CD4-positive, alpha-beta T cell (primary cell): Measurements from ENCODE around the gene TBX1. TPM values are rescaled to one million over a fixed set of nuclear protein-coding genes. Genes with fewer than 3 reads are reported as not detected.

Source experiments
- ATAC-seq: fragments of 200-7000 bp; cut with Tn5 transposase; one replicate; pipeline ENCODE4 v1.10.0; 2022; ENCODE audit warnings: mild to moderate bottlenecking; ENCODE audit not compliant: poor library complexity
- CTCF ChIA-PET: fragments of 350-600 bp; sonication (Branson Sonifier 250); formaldehyde crosslinking; loops from one replicate; lab custom pipeline; 2021; ENCODE audit warnings: antibody characterized with exemption, inconsistent platforms; lab: Charles Lee
- POLR2A ChIA-PET: fragments of 350-600 bp; sonication (Branson Sonifier 250); formaldehyde crosslinking; loops from one replicate; lab custom pipeline; 2021; ENCODE audit warnings: antibody characterized with exemption, inconsistent platforms; lab: Charles Lee
- DNase-seq, 14 experiments: peaks; one replicate each; pipeline ENCODE4 v3.0.0-alpha.2; 2013 to 2020; ENCODE audit warnings: mixed read lengths in 2 of 14
- H3K27ac ChIP-seq, 2 donors: one replicate each; pipeline versions ENCODE4 v1.5.1 to v1.7.0; 2013; ENCODE audit warnings: low read length in 2 of 2, low read depth in 1 of 2, mild to moderate bottlenecking in 1 of 2
- H3K27me3 ChIP-seq, 2 experiments: 1 replicate in 1 of 2; 2 replicates in 1 of 2; pipeline versions ENCODE4 v1.6.1 to v1.7.0; 2013; ENCODE audit warnings: low read length in 2 of 2, control low read depth in 1 of 2, mild to moderate bottlenecking in 1 of 2, moderate library complexity in 1 of 2; ENCODE audit not compliant: insufficient read depth in 2 of 2, control insufficient read depth in 1 of 2
- H3K36me3 ChIP-seq: one replicate; pipeline ENCODE4 v1.6.1; 2013; ENCODE audit warnings: low read length, control low read depth; ENCODE audit not compliant: insufficient read depth
- H3K4me1 ChIP-seq: one replicate; pipeline ENCODE4 v1.6.1; 2013; ENCODE audit warnings: low read length, control low read depth; ENCODE audit not compliant: insufficient read depth
- H3K4me3 ChIP-seq: one replicate; pipeline ENCODE4 v1.5.1; 2013; ENCODE audit warnings: mild to moderate bottlenecking, low read length, moderate library complexity
- H3K9me3 ChIP-seq, 2 experiments: 1 replicate in 1 of 2; 2 replicates in 1 of 2; pipeline versions ENCODE4 v1.6.1 to v1.7.0; 2013; ENCODE audit warnings: low read length in 2 of 2, mild to moderate bottlenecking in 2 of 2, control low read depth in 1 of 2, moderate library complexity in 1 of 2; ENCODE audit not compliant: control insufficient read depth in 1 of 2, insufficient read depth in 1 of 2
- H3K27ac Mint-ChIP-seq: one replicate; pipeline ENCODE4 v1.8.0; 2020; ENCODE audit warnings: mixed read lengths
- H3K27me3 Mint-ChIP-seq: one replicate; pipeline ENCODE4 v1.8.0; 2021; ENCODE audit warnings: mixed read lengths
- H3K36me3 Mint-ChIP-seq: one replicate; pipeline ENCODE4 v1.8.0; 2021; ENCODE audit warnings: low read depth, mixed read lengths
- H3K4me1 Mint-ChIP-seq: one replicate; pipeline ENCODE4 v1.8.0; 2021; ENCODE audit warnings: low read depth, mixed read lengths
- H3K4me3 Mint-ChIP-seq: one replicate; pipeline ENCODE4 v1.8.0; 2020; ENCODE audit warnings: mild to moderate bottlenecking, mixed read lengths
- H3K9me3 Mint-ChIP-seq: one replicate; pipeline ENCODE4 v1.8.0; 2020; ENCODE audit warnings: mixed read lengths
- CTCF ChIP-seq: fragments of 200-600 bp; IDR thresholded peaks from one replicate; pipeline ENCODE4 v1.8.0; 2022; ENCODE audit warnings: antibody characterized with exemption, mild to moderate bottlenecking
- intact Hi-C, 2 experiments: fragments of 100-400 bp; cut with DNase I in 1 of 2; cut with micrococcal nuclease in 1 of 2; formaldehyde crosslinking; loops; one replicate each; pipeline versions ENCODE4 v1.15.1 to v1.9.0; 2023 to 2025; cut with DNase I, micrococcal nuclease
- total RNA-seq, 174 experiments: library from RNA in 2 of 174; stranded (reverse) in 2 of 174; gene quantifications; one replicate each; pipeline ENCODE4 v1.2.3 and lab custom pipeline; 2021 to 2026

TBX1 gene
- total RNA-seq, 2 experiments from 2014 or later: not detected

GRCh38 chr22:19737846-19738663 lies 22.5 kb upstream of the TBX1 start:
- Histone ChIP-seq H3K4me1 (no peaks in the 10 kb centered on the region), H3K27me3 (no peaks in the 10 kb centered on the region), H3K27ac (no peak overlapping the region), H3K9me3 (no peaks in the 10 kb centered on the region), H3K36me3 (no peaks in the 10 kb centered on the region), H3K4me3 (no peak overlapping the region)
- no peaks in the 10 kb centered on the region for H3K36me3 Mint-ChIP-seq
- no peak overlapping the region for H3K4me3 Mint-ChIP-seq
- H3K27me3 Mint-ChIP-seq: no peaks in the 10 kb centered on the region
- DNase-seq (no peak), ATAC-seq (no peak)
- no peak overlapping the region for H3K27ac Mint-ChIP-seq
- no peaks in the 10 kb centered on the region for H3K4me1 Mint-ChIP-seq
- no peak for TF ChIP-seq CTCF
- ChIA-PET POLR2A (no interaction called here), CTCF (no interaction called here)
- intact Hi-C loops: no loop called here
- no peaks in the 10 kb centered on the region for H3K9me3 Mint-ChIP-seq

DNA sequence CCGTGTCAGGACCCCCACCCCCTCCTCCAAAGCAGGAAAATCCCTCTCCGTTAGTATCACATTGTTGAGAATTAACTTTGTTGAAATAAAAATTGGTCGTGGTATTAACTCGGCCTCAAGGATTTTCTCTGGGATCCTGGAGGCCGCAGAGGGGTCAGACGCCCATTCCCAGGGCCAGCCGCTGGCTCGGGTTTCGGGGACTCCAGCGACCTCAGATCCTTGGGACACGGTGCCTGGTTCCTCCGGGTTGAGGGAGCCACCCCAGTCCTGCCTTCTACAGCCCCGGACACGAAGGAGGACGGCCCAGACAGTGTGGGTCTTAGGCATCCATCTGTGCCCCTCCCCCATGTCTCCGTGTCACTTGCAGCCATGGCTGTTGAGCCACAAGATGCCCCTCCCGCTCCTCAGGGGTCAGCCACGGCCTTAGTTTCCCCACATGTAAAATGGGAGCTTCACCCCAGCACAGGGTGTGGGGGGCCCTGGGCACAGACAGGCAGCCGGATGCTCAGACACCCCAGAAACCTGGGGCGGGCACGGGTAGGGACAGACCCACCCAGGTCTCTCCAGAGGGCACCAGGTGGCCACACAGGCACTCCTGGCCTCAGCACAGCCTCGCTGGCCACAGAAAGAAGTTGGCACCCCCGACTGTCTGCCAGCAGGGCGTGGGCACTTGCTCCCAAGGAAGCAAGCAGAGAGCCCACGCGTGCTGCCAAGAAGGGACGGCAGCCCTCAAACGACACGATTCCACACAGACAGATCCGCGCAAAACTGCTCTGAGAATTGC lies 21.7 kb upstream of the TBX1 start:
- Mint-ChIP-seq H3K4me1 (no peaks in the 10 kb centered on the region), H3K9me3 (no peaks in the 10 kb centered on the region), H3K27ac (no peak overlapping the region), H3K36me3 (no peaks in the 10 kb centered on the region), H3K4me3 (no peak overlapping the region), H3K27me3 (no peaks in the 10 kb centered on the region)
- Histone ChIP-seq H3K4me3 (no peak overlapping the region), H3K4me1 (no peaks in the 10 kb centered on the region), H3K27me3 (no peaks in the 10 kb centered on the region), H3K9me3 (no peaks in the 10 kb centered on the region), H3K36me3 (no peaks in the 10 kb centered on the region), H3K27ac (no peak overlapping the region)
- TF ChIP-seq CTCF: no peak
- no peak for DNase-seq
- no peak for ATAC-seq
- intact Hi-C loops: no loop called here
- ChIA-PET POLR2A (no interaction called here), CTCF (no interaction called here)

DNA sequence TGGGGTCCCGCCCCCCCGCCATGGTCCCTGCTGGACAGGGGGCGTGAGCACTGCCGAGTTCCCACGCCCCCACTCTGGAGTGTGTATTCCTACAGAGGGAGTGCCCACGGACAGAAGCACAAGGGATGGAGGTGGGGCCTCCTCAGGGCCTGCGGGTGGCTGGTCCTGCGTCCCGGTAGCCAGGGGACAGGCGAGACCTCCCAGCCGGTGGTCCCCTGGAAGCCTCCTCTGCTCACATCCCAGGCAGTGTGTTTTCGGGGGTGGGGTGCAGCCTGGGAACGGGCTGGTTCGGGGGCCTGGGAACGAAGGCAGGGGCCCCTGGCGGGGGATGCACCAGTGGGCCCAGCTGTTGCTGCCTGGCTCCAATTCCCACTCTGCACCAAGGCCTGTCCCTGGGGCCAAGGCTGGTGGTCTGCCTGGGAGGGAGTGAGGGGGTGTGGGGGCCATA lies 21.1 kb upstream of the TBX1 start:
- Mint-ChIP-seq H3K27me3 (no peaks in the 10 kb centered on the region), H3K4me3 (no peak overlapping the region), H3K27ac (no peak overlapping the region), H3K9me3 (no peaks in the 10 kb centered on the region), H3K4me1 (no peaks in the 10 kb centered on the region), H3K36me3 (no peaks in the 10 kb centered on the region)
- ATAC-seq (no peak), DNase-seq (no peak)
- Histone ChIP-seq H3K27ac (no peak overlapping the region), H3K36me3 (no peaks in the 10 kb centered on the region), H3K4me1 (no peaks in the 10 kb centered on the region), H3K4me3 (no peak overlapping the region), H3K9me3 (no peaks in the 10 kb centered on the region), H3K27me3 (no peaks in the 10 kb centered on the region)
- intact Hi-C loops: no loop called here
- ChIA-PET CTCF (interaction anchor here (1.8 kb wide), 1 partner anchor 9 kb away, joined by 5 read pairs; no protein-coding TSS in a partner anchor), POLR2A (no interaction called here)
- TF ChIP-seq CTCF: no peak
